HG03039 (cell line): ENCODE results near the gene CYBB.
A peak's percentile ranks its signal among the peaks of the same experiment; 100 is the strongest.

Experiments used
- ATAC-seq: cut with Tn5 transposase; IDR thresholded peaks from one replicate; pipeline ENCODE4 v1.9.1; 2021; ENCODE audit warnings: mild to moderate bottlenecking, moderate library complexity; ENCODE audit not compliant: unreplicated experiment

Gene CYBB

GRCh38 chrX:37830371-37830770 is 50.5 kb downstream of the CYBB start:
- ATAC-seq: no peak

- ATAC-seq: no peak
Observed at GRCh38 chrX:37834937-37835336, 55.1 kb downstream of the CYBB start.

GRCh38 chrX:37840931-37841330 is 61.1 kb downstream of the CYBB start:
- ATAC-seq: no peak

GRCh38 chrX:37844622-37845021 is 64.8 kb downstream of the CYBB start:
- no peak for ATAC-seq

- no peak for ATAC-seq
Observed at GRCh38 chrX:37846141-37846540, 66.3 kb downstream of the CYBB start.

GRCh38 chrX:37846558-37846933 is 66.7 kb downstream of the CYBB start:
- ATAC-seq: no peak

GRCh38 chrX:37846934-37847732 is 67.3 kb downstream of the CYBB start, which contains the start of gene DYNLT3:
TSS of gene DYNLT3 (minus strand) at chrX:37847571. CDS start at chrX:37847510, 61 bp downstream.
- peak; percentile 99 for ATAC-seq

GRCh38 chrX:37847733-37848197 is 67.9 kb downstream of the CYBB start:
- peak; percentile 3 for ATAC-seq

- no peak for ATAC-seq
Observed at GRCh38 chrX:37854148-37854547, 74.3 kb downstream of the CYBB start.

GRCh38 chrX:37854748-37855147 is 74.9 kb downstream of the CYBB start:
- ATAC-seq: no peak

- no peak for ATAC-seq
Observed at GRCh38 chrX:37860721-37861120, 80.9 kb downstream of the CYBB start.

- ATAC-seq: no peak
Observed at GRCh38 chrX:37862851-37863250, 83.0 kb downstream of the CYBB start.
